Measurements from ENCODE around the gene JPT1.
A peak's percentile ranks its signal among the peaks of the same experiment; 100 is the strongest.

The JPT1 gene

GRCh38 chr17:75154195-75155106, at the start of gene JPT1:
Gene JPT1 (minus strand): TSS chr17:75154512. CDS start chr17:75154397, 115 bp downstream.
- Mint-ChIP-seq H3K36me3 (peaks cover 18% of the 10 kb centered on the region), H3K9me3 (no peaks in the 10 kb centered on the region), H3K27ac (peak within 1 kb of the TSS; percentile 93), H3K27me3 (no peaks in the 10 kb centered on the region), H3K4me3 (peak within 1 kb of the TSS; percentile 95), H3K4me1 (peaks cover 43% of the 10 kb centered on the region)
- CTCF ChIA-PET, result interaction anchor here (0.5 to 1.5 kb wide), 4 partner anchors 29 to 129 kb away, joined by 3 to 9 read pairs (median 3); no protein-coding TSS in a partner anchor
- peak; percentile 99 for DNase-seq

GRCh38 chr17:75199886-75200618, 45.7 kb upstream of the JPT1 start:
- Mint-ChIP-seq H3K36me3 (no peaks in the 10 kb centered on the region), H3K4me3 (no peak overlapping the region), H3K27me3 (peaks cover 10% of the 10 kb centered on the region), H3K27ac (no peak overlapping the region), H3K4me1 (peaks cover 12% of the 10 kb centered on the region), H3K9me3 (no peaks in the 10 kb centered on the region)
- no peak for DNase-seq
- CTCF ChIA-PET, result interaction anchor here (1.0 to 6.5 kb wide), 13 partner anchors 10 to 238 kb away, joined by 3 to 107 read pairs (median 9); no protein-coding TSS in a partner anchor

- Mint-ChIP-seq H3K27ac (no peak overlapping the region), H3K27me3 (peaks cover 10% of the 10 kb centered on the region), H3K9me3 (no peaks in the 10 kb centered on the region), H3K36me3 (no peaks in the 10 kb centered on the region), H3K4me1 (peaks cover 5% of the 10 kb centered on the region), H3K4me3 (no peak overlapping the region)
- CTCF ChIA-PET, result no interaction called here
- DNase-seq, result no peak
Measured at GRCh38 chr17:75194879-75195278, 40.6 kb upstream of the JPT1 start.

GRCh38 chr17:75191584-75191983, 37.3 kb upstream of the JPT1 start:
- Mint-ChIP-seq H3K9me3 (no peaks in the 10 kb centered on the region), H3K27ac (no peak overlapping the region), H3K4me3 (no peak overlapping the region), H3K27me3 (no peaks in the 10 kb centered on the region), H3K4me1 (peaks cover 18% of the 10 kb centered on the region), H3K36me3 (no peaks in the 10 kb centered on the region)
- CTCF ChIA-PET, result interaction anchor here (0.8 to 5.2 kb wide), 3 partner anchors 9 to 122 kb away, joined by 3 to 55 read pairs (median 3); no protein-coding TSS in a partner anchor
- no peak for DNase-seq

- Mint-ChIP-seq H3K9me3 (no peaks in the 10 kb centered on the region), H3K36me3 (peaks cover 7% of the 10 kb centered on the region), H3K4me3 (no peak overlapping the region), H3K4me1 (peaks cover 29% of the 10 kb centered on the region), H3K27me3 (no peaks in the 10 kb centered on the region), H3K27ac (peak overlapping the region; percentile 96)
- DNase-seq, result no peak
- CTCF ChIA-PET, result interaction anchor here (0.7 to 5.2 kb wide), 6 partner anchors 12 to 397 kb away, joined by 3 to 55 read pairs (median 8); no protein-coding TSS in a partner anchor
Measured at GRCh38 chr17:75188614-75189013, 34.3 kb upstream of the JPT1 start.

- CTCF ChIA-PET, result interaction anchor here (0.9 to 2.5 kb wide), 5 partner anchors 12 to 110 kb away, joined by 3 to 16 read pairs (median 4); partner anchors contain the start of gene JPT1
- H3K4me3 Mint-ChIP-seq, result peak overlapping the region; percentile 94
Measured at GRCh38 chr17:75183999-75184884, 29.9 kb upstream of the JPT1 start.

GRCh38 chr17:75182569-75183436, 28.5 kb upstream of the JPT1 start, which contains the start of gene SUMO2:
Gene SUMO2 (minus strand): TSS chr17:75182959. CDS start chr17:75182834, 125 bp downstream.
- no peaks in the 10 kb centered on the region for H3K27me3 Mint-ChIP-seq
- peaks cover 44% of the 10 kb centered on the region for H3K4me1 Mint-ChIP-seq
- peak; percentile 95 for DNase-seq
- H3K27ac Mint-ChIP-seq, result peak within 1 kb of the TSS; percentile 100
- peak within 1 kb of the TSS; percentile 94 for H3K4me3 Mint-ChIP-seq
- CTCF ChIA-PET, result interaction anchor here (1.0 to 2.5 kb wide), 4 partner anchors 11 to 69 kb away, joined by 3 to 16 read pairs (median 5); partner anchors contain the start of gene JPT1
- H3K9me3 Mint-ChIP-seq, result no peaks in the 10 kb centered on the region
- peaks cover 34% of the 10 kb centered on the region for H3K36me3 Mint-ChIP-seq

More at GRCh38 chr17:75183999-75184884, 29.9 kb upstream of the JPT1 start:
- H3K27ac Mint-ChIP-seq, result peak overlapping the region; percentile 100
- H3K36me3 Mint-ChIP-seq, result peaks cover 25% of the 10 kb centered on the region
- H3K27me3 Mint-ChIP-seq, result no peaks in the 10 kb centered on the region
- peaks cover 41% of the 10 kb centered on the region for H3K4me1 Mint-ChIP-seq
- no peak for DNase-seq
- no peaks in the 10 kb centered on the region for H3K9me3 Mint-ChIP-seq

GRCh38 chr17:75182319-75182568, 27.9 kb upstream of the JPT1 start:
- Mint-ChIP-seq H3K27me3 (no peaks in the 10 kb centered on the region), H3K36me3 (peaks cover 34% of the 10 kb centered on the region), H3K4me3 (peak overlapping the region; percentile 94), H3K9me3 (no peaks in the 10 kb centered on the region), H3K27ac (peak overlapping the region; percentile 100), H3K4me1 (peaks cover 44% of the 10 kb centered on the region)
- DNase-seq, result no peak
- CTCF ChIA-PET, result no interaction called here

GRCh38 chr17:75181608-75182318, 27.5 kb upstream of the JPT1 start:
- Mint-ChIP-seq H3K4me1 (peaks cover 45% of the 10 kb centered on the region), H3K27me3 (no peaks in the 10 kb centered on the region), H3K36me3 (peaks cover 36% of the 10 kb centered on the region), H3K9me3 (no peaks in the 10 kb centered on the region), H3K27ac (peak overlapping the region; percentile 100), H3K4me3 (peak overlapping the region; percentile 94)
- DNase-seq, result peak; percentile 64
- CTCF ChIA-PET, result interaction anchor here (1.5 to 2.4 kb wide), 4 partner anchors 10 to 68 kb away, joined by 3 to 11 read pairs (median 9); partner anchors contain the start of gene NUP85

- H3K27ac Mint-ChIP-seq, result peak overlapping the region; percentile 100
- peaks cover 40% of the 10 kb centered on the region for H3K36me3 Mint-ChIP-seq
- peak overlapping the region; percentile 94 for H3K4me3 Mint-ChIP-seq
- H3K9me3 Mint-ChIP-seq, result no peaks in the 10 kb centered on the region
- DNase-seq, result no peak
- CTCF ChIA-PET, result interaction anchor here (0.9 to 2.4 kb wide), 5 partner anchors 9 to 67 kb away, joined by 3 to 11 read pairs (median 8); partner anchors contain the start of gene NUP85
- H3K27me3 Mint-ChIP-seq, result no peaks in the 10 kb centered on the region
- peaks cover 49% of the 10 kb centered on the region for H3K4me1 Mint-ChIP-seq
Measured at GRCh38 chr17:75181110-75181509, 26.8 kb upstream of the JPT1 start.

- CTCF ChIA-PET, result interaction anchor here (1.3 kb wide), 1 partner anchor 65 kb away, joined by 5 read pairs; no protein-coding TSS in a partner anchor
- DNase-seq, result no peak
- H3K27ac Mint-ChIP-seq, result no peak overlapping the region
- peaks cover 36% of the 10 kb centered on the region for H3K4me1 Mint-ChIP-seq
- H3K9me3 Mint-ChIP-seq, result no peaks in the 10 kb centered on the region
- peaks cover 48% of the 10 kb centered on the region for H3K36me3 Mint-ChIP-seq
- no peak overlapping the region for H3K4me3 Mint-ChIP-seq
- no peaks in the 10 kb centered on the region for H3K27me3 Mint-ChIP-seq
Measured at GRCh38 chr17:75178453-75178852, 24.1 kb upstream of the JPT1 start.

GRCh38 chr17:75176625-75177024, 22.3 kb upstream of the JPT1 start:
- Mint-ChIP-seq H3K27ac (peak overlapping the region; percentile 69), H3K36me3 (peaks cover 57% of the 10 kb centered on the region), H3K9me3 (no peaks in the 10 kb centered on the region)

More at GRCh38 chr17:75176625-75177024, 22.3 kb upstream of the JPT1 start:
- Mint-ChIP-seq H3K4me1 (peaks cover 40% of the 10 kb centered on the region), H3K4me3 (no peak overlapping the region), H3K27me3 (no peaks in the 10 kb centered on the region)
- CTCF ChIA-PET, result interaction anchor here (1.6 to 2.2 kb wide), 2 partner anchors 25 to 215 kb away, joined by 4 to 5 read pairs; no protein-coding TSS in a partner anchor
- DNase-seq, result no peak

Measured in activated naive CD4-positive, alpha-beta T cell treated with anti-CD3 and anti-CD28 coated beads, Interleukin-2, amount 10 ng/mL, durations not matched to agents 7 days and 5 days (primary cell).